ENCODE measurements around the gene ZNF679.
A peak's percentile ranks its signal among the peaks of the same experiment; 100 is the strongest.

Gene ZNF679

DNA sequence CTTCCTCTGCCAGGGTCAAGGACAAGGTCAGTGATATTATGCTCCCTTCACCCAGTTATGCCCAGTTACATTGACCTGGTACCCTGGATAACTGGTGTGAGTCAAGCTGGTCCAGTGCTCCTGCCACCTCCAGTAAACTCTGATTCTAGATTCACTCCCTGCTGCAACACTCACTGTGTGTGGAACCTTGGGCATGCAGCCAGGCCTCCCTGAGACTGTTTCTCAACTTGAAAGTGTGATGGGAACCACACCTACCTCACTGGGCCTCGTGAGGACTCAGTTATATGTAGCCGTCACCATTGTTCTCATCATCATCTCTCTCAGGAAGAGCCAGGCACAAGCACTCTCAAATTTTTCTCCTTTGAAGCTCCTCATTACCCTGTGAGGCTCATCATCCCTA lies 84.6 kb downstream of the ZNF679 start:
- DNase-seq, result no peak

- peak; percentile 96 to 98 for DNase-seq
Measured at GRCh38 chr7:64313740-64314491, 85.6 kb downstream of the ZNF679 start, which contains the start of gene ZNF736. Gene ZNF736 (plus strand): TSS chr7:64313961. CDS start chr7:64314151, 190 bp downstream.

DNA sequence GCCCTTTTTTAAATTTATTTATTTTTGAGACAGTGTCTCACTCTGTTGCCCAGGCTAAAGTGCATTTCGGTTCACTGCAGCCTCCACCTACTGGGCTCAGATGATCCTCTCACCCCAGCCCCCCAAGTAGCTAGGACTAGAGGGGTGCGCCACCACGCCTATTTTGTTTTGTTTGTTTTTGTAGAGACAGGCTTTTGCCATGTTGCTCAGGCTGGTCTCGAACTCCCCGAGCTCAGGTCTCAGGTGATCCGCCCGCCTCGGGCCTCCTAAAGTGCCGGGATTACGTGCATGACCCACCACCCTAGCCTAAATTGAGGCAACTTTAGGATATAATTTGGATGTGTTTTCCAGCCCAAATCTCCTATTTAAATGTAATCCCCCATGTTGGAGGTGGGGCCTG lies 86.3 kb downstream of the ZNF679 start:
- DNase-seq, result no peak

GRCh38 chr7:64316031-64316742 lies 87.9 kb downstream of the ZNF679 start:
- peak in 1 of 2 experiments; percentile 11 for DNase-seq
